ENCODE data around the gene KANK4.

Gene KANK4

GRCh38 chr1:62304515-62304914, 14.7 kb downstream of the KANK4 start:
- DNase-seq = no peak

GRCh38 chr1:62301726-62302390, 17.4 kb downstream of the KANK4 start:
- DNase-seq = no peak

GRCh38 chr1:62299426-62300200, 19.6 kb downstream of the KANK4 start:
- no peak for DNase-seq

- no peak for DNase-seq
Observed at GRCh38 chr1:62295921-62296491, 23.2 kb downstream of the KANK4 start.

GRCh38 chr1:62294261-62294660, 25.0 kb downstream of the KANK4 start:
- no peak for DNase-seq

GRCh38 chr1:62288662-62289061, 30.6 kb downstream of the KANK4 start:
- no peak for DNase-seq

- no peak for DNase-seq
Observed at GRCh38 chr1:62288224-62288623, 31.0 kb downstream of the KANK4 start.

- no peak for DNase-seq
Observed at GRCh38 chr1:62286786-62287224, 32.4 kb downstream of the KANK4 start.

GRCh38 chr1:62285984-62286785, 33.0 kb downstream of the KANK4 start:
- DNase-seq = no peak

- no peak for DNase-seq
Observed at GRCh38 chr1:62285440-62285839, 33.8 kb downstream of the KANK4 start.

- no peak for DNase-seq
Observed at GRCh38 chr1:62283986-62284385, 35.2 kb downstream of the KANK4 start.

- no peak for DNase-seq
Observed at GRCh38 chr1:62282909-62283755, 36.1 kb downstream of the KANK4 start.

- no peak for DNase-seq
Observed at GRCh38 chr1:62281922-62282555, 37.2 kb downstream of the KANK4 start.

- DNase-seq = no peak
Observed at GRCh38 chr1:62280960-62281465, 38.2 kb downstream of the KANK4 start.

- no peak for DNase-seq
Observed at GRCh38 chr1:62280150-62280549, 39.1 kb downstream of the KANK4 start.

- no peak for DNase-seq
Observed at GRCh38 chr1:62276791-62277190, 42.4 kb downstream of the KANK4 start.

- DNase-seq = no peak
Observed at GRCh38 chr1:62274496-62275485, 44.4 kb downstream of the KANK4 start.

GRCh38 chr1:62273953-62274352, 45.3 kb downstream of the KANK4 start:
- no peak for DNase-seq

GRCh38 chr1:62271948-62272728, 47.1 kb downstream of the KANK4 start:
- DNase-seq = peak in 2 of 4 experiments; percentile 27 to 45

All from activated naive CD4-positive, alpha-beta T cell (primary cell).